HG03045 (cell line): ENCODE measurements around the gene SEPTIN3.

Source experiments
- ATAC-seq: cut with Tn5 transposase; IDR thresholded peaks from one replicate; pipeline ENCODE4 v1.9.1; 2021; ENCODE audit warnings: mild to moderate bottlenecking, moderate library complexity; ENCODE audit not compliant: unreplicated experiment

Gene SEPTIN3

DNA sequence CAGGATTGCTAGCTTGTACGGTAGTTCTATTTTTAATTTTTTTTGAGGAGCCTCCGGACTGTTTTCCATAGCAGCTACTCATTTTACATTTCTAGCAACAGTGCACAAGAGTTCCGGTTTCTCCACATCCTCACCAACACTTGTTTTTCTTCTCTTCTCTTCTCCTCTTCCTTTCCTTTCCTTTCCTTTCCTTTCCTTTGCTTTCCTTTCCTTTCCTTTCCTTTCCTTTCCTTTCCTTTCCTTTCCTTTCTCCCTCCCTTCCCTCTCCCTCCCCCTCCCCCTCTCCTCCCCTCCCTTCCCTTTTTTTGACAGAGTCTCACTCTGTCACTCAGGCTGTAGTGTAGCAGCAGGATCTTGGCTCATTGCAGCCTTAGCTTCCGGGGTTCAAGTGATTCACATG, 38.7 kb downstream of the SEPTIN3 start:
- no peak for ATAC-seq

DNA sequence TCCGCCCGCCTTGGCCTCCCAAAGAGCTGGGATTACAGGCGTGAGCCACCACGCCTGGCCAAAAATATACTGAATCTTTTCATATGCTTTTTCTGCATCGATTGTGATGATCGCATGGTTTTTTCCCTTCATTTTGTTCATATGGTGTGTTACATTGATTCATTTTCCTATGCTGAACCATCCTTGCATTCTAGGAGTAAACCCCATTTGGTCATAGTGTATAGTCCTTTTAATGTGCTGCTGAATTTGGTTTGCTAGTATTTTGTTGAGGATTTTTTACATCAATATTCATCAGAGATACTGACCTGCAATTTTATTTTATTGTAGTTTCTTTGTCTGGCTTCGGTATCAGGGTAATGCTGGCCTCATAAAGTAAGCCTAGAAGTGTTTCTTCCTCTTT, 41.5 kb downstream of the SEPTIN3 start:
- ATAC-seq = no peak

DNA sequence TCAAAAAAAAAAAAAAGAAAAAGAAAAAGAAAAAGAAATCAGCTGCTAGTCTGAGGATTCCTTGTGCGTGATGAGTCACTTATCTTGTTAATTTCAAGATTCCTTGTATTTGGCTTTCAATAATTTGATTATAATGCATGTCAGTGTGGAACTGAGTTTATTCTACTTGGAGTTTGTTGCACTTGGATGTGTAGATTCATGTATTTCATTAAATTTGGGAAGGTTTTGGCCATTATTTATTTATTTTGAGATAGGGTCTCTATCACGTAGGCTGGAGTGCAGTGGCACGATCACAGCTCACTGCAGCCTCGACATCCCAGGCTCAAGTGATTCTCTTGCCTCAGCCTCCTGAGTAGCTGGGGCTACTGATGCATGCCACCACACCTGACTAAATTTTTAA, 44.1 kb downstream of the SEPTIN3 start:
- ATAC-seq = no peak

DNA sequence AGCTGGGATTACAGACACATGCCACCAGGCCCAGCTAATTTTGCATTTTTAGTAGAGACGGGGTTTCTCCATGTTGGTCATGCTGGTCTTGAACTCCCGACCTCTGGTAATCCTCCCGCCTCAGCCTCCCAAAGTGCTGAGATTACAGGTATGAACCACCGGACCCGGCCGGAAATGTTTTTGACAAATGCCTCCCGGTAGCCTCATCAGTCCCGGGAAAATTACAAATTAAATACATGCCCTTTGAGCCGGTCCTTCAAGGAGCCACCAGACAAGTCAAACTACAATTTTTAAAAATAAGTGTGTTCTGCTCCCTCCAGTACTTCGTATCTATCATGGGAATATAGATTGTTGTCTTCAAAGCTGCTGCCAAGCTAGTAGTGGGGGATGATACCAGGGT, 46.9 kb downstream of the SEPTIN3 start:
- no peak for ATAC-seq

DNA sequence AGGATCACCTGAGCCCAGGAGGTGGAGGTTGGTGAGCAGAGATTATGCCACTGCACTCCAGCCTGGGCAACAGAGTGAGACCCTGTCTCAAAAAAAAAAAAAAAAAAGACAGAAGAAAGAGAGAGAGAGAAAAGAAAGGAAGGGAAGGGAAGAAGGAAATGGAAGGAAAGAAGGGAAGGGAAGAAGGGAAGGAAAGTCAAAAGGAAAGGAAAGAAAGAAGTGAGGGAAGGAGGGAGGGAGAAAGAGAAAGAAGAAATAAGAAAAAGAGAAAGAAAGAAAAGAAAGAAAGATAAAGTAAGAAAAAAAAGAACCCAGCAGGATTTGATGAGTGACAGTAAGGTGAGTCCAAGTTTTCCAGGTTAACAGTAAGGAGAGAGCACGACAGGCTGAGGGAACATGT, 49.0 kb downstream of the SEPTIN3 start:
- ATAC-seq = no peak
